ENCODE measurements around the gene RFX7. TPM values are rescaled to one million over a fixed set of nuclear protein-coding genes. Genes with fewer than 3 reads are reported as not detected.

Gene RFX7
- total RNA-seq, 1 experiment from 2014 or later = 43.4 TPM

DNA sequence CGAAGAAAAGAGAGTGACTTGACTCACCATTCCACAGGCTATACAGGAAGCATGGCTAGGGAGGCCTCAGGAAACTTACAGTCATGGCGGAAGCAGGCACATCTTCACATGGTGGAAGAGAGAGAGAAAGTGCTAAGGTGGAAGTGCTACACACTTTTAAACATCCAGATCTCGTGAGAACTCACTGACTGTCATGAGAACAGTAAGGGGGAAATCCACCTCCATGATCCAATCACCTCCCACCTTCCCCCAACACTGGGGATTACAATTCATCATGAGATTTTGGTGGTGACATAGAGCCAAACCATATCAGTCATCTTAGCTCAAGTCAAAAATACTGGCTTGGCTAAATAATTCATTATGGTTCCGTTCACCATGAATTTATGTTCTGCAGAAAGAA is 205.0 kb downstream of the RFX7 start:
- Mint-ChIP-seq H3K27ac (peak overlapping the region in 1 of 3 experiments; percentile 13; a peak in 1 of 7 replicates), H3K27me3 (ENCODE audit: low read depth) (no peaks in the 10 kb centered on the region; the same call in 1 of the 2 replicates), H3K36me3 (ENCODE audit: insufficient read depth in 1 of 3, low read depth in 3 of 3) (no peaks in the 10 kb centered on the region), H3K4me3 (no peak overlapping the region), H3K4me1 (peaks cover 17 to 18% of the 10 kb centered on the region in 2 experiments), H3K9me3 (no peaks in the 10 kb centered on the region)
- no peak overlapping the region for H3K56ac ChIP-seq (ENCODE audit: insufficient read length, low read depth, low read length)
- TF ChIP-seq, protein P1, sequence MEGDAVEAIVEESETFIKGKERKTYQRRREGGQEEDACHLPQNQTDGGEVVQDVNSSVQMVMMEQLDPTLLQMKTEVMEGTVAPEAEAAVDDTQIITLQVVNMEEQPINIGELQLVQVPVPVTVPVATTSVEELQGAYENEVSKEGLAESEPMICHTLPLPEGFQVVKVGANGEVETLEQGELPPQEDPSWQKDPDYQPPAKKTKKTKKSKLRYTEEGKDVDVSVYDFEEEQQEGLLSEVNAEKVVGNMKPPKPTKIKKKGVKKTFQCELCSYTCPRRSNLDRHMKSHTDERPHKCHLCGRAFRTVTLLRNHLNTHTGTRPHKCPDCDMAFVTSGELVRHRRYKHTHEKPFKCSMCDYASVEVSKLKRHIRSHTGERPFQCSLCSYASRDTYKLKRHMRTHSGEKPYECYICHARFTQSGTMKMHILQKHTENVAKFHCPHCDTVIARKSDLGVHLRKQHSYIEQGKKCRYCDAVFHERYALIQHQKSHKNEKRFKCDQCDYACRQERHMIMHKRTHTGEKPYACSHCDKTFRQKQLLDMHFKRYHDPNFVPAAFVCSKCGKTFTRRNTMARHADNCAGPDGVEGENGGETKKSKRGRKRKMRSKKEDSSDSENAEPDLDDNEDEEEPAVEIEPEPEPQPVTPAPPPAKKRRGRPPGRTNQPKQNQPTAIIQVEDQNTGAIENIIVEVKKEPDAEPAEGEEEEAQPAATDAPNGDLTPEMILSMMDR (conservative IDR thresholded peaks at IDR 0.05) = no peak
- H3K27me3 ChIP-seq (ENCODE audit: insufficient read depth, low read length) = no peaks in the 10 kb centered on the region
- no peak overlapping the region for H3K4ac ChIP-seq (ENCODE audit: low read depth, low read length)
- H4K8ac ChIP-seq (replicated peaks; ENCODE audit: insufficient read length, low read depth, low read length) = no peak overlapping the region
- no peak for DNase-seq
- no peak overlapping the region for H2BK120ac ChIP-seq (ENCODE audit: low read depth, low read length, poor library complexity, severe bottlenecking)
- no peak overlapping the region for H2BK12ac ChIP-seq (ENCODE audit: insufficient read length, low read depth, low read length)
- no peak overlapping the region for H3K27ac ChIP-seq (ENCODE audit: insufficient read length, low read depth, low read length)
- H2BK15ac ChIP-seq (ENCODE audit: low read depth, low read length) = no peak overlapping the region
- no peak overlapping the region for H2AK5ac ChIP-seq (ENCODE audit: insufficient read length, low read length)
- H3K9ac ChIP-seq (ENCODE audit: extremely low read depth, insufficient read length, low read length) = no peak overlapping the region
- H3K79me1 ChIP-seq (ENCODE audit: insufficient read depth, low read depth, low read length, poor library complexity, severe bottlenecking) = no peaks in the 10 kb centered on the region
- WGBS (ENCODE audit: extremely low coverage, insufficient read length, low lambda C conversion rate) = no CpG with 5 or more reads among the region's 4 CpGs
- no peak overlapping the region for H3K4me2 ChIP-seq (ENCODE audit: insufficient read depth, insufficient read length, low read length)
- no peak overlapping the region for H3T11ph ChIP-seq (ENCODE audit: low read length)
- no peak overlapping the region for H2BK20ac ChIP-seq (ENCODE audit: low read depth, low read length, poor library complexity, severe bottlenecking)
- H3K4me1 ChIP-seq (ENCODE audit: insufficient read depth, low read length) = peaks cover 4% of the 10 kb centered on the region; the same call in 1 of the 2 replicates
- H3K23me2 ChIP-seq (ENCODE audit: insufficient read length, low read depth, low read length, poor library complexity, severe bottlenecking) = no peaks in the 10 kb centered on the region
- no peaks in the 10 kb centered on the region for H4K20me1 ChIP-seq (ENCODE audit: control insufficient read depth, insufficient read depth, insufficient read length)
- H3K79me2 ChIP-seq (ENCODE audit: insufficient read depth, low read length) = no peaks in the 10 kb centered on the region
- H3K18ac ChIP-seq (ENCODE audit: insufficient read length, low read depth, low read length) = no peak overlapping the region
- H4K5ac ChIP-seq (ENCODE audit: insufficient read length, low read depth, low read length) = no peak overlapping the region
- no peak overlapping the region for H2AFZ ChIP-seq (ENCODE audit: low read length)
- H3K9me3 ChIP-seq (ENCODE audit: control insufficient read depth, low read depth, low read length) = no peaks in the 10 kb centered on the region
- H3K14ac ChIP-seq (ENCODE audit: insufficient read depth, low read length) = no peak overlapping the region
- no peak overlapping the region for H3K23ac ChIP-seq (ENCODE audit: insufficient read length, low read depth, low read length)
- H4K91ac ChIP-seq (ENCODE audit: insufficient read length, low read depth, low read length) = no peak overlapping the region
- H2BK5ac ChIP-seq (ENCODE audit: insufficient read length, low read length) = no peak overlapping the region

Measured in H9 (cell line).